HG03457 (cell line): ENCODE results near the gene ZNF407.

Experiments used
- ATAC-seq: cut with Tn5 transposase; IDR thresholded peaks from one replicate; pipeline ENCODE4 v1.9.1; 2021; ENCODE audit warnings: moderate number of reproducible peaks; ENCODE audit not compliant: unreplicated experiment

ZNF407 gene

DNA sequence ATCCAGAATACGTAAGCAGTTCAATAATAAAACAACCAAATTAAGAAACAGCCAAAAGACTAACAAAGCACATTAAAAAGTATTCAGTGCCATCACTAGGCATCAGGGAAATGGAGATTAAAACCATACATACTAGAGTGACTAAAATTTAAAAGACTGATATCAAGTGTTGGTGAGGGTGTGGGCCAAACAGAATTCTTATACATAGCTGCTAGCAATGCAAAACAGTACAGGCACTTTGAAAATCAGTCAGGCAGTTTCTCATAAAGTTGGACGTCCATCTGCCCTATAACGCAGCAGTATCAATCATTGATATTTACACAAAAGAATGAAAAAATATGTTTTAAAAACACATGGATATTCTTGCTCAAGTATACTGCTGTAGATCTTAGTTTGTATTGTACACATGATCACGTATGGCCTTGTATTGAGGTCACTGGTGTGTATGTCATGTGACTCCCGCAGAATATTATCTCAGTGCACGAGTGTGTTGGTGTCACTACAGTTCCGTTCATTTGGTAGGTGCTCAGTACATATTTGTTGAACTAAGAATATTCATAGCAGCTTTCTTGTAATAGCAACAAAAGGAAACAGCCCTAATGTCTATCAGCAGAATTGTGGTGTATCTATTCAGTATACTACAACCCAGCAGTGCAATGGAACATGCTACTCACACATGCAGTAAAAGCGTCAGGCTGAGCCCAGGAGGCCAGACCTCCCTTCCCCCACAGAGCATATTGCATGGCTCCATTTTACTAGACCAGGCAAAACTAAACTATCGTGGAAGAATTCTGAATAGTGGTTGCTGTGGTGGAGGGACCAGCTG, 28.6 kb downstream of the ZNF407 start:
- no peak for ATAC-seq

- no peak for ATAC-seq
Observed at GRCh38 chr18:74630804-74631203, 33.1 kb downstream of the ZNF407 start.

DNA sequence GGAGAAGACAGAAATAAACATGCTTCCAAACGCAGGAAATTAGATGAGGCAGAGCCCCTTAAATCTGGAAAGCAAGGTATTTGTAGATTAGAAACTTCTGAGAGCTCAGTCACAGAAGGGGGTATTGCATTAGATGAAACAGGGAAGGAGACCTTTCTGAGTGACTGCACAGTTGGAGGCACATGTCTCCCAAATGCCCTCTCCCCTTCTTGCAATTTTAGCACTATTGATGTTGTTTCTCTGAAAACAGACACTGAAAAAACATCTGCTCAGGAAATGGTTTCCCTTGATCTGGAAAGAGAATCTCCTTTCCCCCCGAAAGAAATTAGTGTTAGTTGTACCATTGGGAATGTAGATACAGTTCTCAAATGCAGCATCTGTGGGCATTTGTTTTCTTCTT, 33.5 kb downstream of the ZNF407 start:
- no peak for ATAC-seq

GRCh38 chr18:74631623-74632350, 34.1 kb downstream of the ZNF407 start:
- no peak for ATAC-seq

DNA sequence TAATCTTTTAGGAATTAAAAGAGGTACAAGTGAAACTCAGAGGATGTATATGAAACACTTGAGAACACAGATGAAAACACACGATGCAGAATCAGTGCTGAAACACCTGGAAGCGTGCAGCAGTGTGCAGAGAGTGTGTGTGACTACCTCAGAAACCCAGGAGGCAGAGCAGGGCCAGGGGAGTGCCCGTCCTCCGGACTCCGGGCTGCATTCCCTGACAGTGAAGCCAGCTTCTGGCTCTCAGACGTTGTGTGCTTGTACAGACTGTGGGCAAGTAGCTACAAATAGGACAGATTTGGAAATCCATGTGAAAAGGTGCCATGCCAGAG, 34.6 kb downstream of the ZNF407 start:
- no peak for ATAC-seq

DNA sequence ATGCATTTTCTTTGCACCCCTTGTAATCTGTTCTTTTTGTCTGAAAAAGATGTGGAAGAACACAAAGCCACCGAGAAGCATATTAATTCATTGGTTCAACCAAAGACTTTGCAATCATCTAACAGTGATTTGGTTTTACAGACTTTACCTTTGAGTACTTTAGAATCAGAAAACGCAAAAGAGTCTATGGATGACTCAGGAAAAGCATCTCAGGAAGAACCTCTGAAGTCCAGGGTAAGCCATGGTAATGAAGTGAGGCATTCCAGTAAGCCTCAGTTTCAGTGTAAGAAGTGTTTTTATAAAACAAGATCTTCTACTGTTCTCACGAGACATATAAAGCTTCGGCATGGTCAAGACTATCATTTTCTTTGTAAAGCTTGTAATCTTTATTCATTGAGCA, 35.2 kb downstream of the ZNF407 start:
- ATAC-seq: no peak

GRCh38 chr18:74633652-74634352, 36.1 kb downstream of the ZNF407 start:
- no peak for ATAC-seq

DNA sequence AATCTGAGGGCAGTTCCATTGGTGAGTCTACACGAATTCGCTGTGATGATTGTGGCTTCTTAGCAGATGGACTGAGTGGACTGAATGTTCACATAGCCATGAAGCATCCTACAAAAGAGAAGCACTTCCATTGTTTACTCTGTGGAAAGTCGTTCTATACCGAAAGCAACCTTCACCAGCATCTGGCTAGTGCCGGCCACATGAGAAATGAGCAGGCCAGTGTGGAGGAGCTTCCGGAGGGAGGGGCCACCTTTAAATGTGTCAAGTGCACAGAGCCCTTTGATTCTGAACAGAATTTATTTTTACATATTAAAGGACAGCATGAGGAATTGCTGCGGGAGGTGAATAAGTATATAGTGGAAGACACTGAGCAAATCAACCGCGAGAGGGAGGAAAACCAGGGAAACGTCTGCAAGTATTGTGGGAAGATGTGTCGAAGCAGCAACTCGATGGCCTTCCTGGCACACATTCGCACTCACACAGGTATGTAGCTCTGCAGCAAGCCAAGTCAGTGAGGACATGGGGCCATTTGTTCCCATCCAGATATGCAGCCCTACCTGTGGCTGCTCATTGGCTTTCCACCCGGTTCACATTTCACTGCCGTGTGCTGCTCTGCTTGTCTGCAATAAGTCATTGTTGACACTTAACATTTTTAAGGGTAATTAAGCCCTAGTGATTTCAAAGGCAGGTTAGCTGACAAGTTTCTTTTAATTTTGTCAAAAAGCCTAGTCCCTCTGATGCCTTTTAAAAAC, 37.7 kb downstream of the ZNF407 start:
- no peak for ATAC-seq

- ATAC-seq: no peak
Observed at GRCh38 chr18:74637070-74637469, 39.4 kb downstream of the ZNF407 start.

DNA sequence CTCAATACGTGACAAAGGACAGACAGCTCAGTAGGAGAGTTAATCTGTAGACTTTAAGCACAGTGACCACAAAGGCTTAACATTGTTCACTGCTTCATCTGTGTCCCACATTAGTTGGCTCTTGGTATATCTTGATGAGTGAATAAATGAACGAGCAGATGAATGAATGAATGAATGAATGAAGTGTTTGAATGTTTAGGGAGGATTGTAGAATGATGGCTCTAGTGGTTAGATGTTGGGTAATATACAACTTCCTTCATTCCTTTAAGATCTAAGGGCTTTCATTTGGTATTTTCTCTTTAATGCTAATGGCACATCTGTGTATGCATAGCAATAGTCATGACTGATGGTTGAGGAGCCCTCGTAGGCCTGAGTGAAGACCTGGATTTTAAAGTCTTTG, 40.5 kb downstream of the ZNF407 start:
- ATAC-seq: no peak

- ATAC-seq: no peak
Observed at GRCh38 chr18:74644713-74645112, 47.0 kb downstream of the ZNF407 start.

DNA sequence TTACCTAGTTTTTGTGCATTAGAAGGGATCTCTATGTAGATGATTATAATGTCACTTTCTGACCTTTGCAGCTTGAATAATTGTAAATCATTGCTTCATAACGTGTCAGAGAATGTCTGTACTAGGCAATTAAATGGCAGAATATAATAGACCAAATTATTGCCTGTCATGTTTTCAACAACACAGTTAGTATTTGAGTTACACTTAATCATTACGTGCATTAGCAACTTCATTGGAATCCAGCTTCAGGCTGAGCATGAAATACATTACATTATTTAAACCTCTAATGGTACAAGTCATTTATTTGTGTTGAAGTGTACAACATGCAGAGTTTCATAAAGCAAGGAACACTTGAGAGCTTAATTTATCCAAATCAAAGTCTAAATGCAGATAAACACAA, 48.0 kb downstream of the ZNF407 start:
- no peak for ATAC-seq

GRCh38 chr18:74651327-74652128, 53.9 kb downstream of the ZNF407 start:
- no peak for ATAC-seq

DNA sequence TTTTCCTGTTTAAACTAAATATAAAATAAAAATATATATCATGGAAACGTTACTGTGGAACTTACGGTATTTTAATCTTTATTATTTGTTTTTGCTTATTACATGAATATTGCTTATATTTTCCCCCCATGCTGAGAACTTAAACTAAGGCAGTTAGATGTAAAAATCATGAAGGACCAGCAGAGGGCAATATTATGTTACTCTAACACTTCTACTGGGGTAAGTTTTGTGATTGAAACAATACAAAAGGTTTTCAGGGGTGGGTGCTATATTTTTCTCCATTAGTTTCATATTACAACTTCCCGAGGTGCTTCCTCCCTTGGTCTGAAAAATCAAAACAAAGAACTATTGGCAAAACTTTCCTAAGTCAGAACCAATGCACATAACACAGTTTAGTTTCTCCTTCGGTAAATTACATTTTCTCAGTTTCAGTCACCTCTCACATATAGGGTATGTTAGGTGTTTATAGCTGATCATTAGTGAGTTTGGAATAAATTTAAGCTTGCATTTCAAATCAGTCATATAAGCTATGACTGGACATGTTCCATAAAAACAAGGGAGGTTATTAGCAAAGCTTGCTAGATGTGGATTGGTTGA, 54.8 kb downstream of the ZNF407 start:
- no peak for ATAC-seq

- ATAC-seq: no peak
Observed at GRCh38 chr18:74654638-74655037, 57.0 kb downstream of the ZNF407 start.

DNA sequence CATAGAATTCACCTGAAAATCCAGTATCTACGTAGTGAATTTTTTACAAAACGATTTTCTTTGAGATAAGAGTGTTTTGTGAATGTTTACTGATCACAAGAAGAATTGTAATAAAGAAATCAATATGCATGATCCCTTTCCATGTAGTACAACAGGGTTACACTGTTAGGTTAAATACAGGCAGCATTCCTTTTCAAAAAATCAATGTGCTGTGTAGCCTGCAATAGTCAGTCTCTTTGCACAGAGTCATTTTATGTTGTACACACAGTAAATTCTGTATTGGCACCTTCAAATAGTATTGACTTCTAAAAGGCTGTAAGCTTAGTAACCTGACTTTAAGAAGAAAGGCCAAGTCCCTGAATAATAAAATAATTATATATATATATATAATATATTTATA, 63.3 kb downstream of the ZNF407 start:
- no peak for ATAC-seq

DNA sequence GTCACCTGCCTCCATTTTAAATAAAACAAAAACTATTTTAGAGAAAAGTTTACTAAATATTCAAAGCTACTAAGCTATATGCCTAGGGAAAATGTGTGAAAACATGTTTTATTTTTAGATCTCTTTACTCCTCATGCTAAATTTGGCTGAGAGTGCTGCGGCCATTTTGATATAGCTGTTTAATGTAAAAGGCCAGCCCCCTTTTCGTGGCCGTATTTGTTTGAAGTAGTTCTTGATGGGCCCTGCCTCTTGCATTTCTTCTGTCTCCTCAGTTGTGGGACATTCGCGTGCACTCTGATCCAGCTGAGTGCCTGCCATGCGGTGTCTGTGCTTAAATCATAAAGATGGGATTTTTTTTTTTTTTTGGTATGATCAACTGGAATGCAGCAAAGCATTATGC, 64.0 kb downstream of the ZNF407 start:
- ATAC-seq: no peak

DNA sequence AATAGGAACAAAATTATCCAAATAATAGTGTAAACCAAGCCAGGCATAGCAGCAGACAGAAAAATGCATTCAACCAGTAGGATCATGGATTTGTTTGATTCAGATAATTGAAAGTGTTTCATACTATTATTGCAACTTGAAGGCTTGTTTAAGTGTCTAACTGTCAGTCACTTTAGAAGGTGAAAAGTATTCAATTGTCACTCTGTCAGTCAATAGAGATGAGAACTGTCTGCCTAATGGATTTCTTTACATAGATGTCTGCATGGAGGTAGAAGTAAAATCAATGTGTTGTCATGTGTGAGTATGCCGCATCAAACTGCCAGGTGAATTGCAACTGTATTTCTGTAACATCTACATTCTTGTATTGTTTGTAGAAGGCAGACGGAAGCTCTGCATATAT, 65.0 kb downstream of the ZNF407 start:
- ATAC-seq: no peak

DNA sequence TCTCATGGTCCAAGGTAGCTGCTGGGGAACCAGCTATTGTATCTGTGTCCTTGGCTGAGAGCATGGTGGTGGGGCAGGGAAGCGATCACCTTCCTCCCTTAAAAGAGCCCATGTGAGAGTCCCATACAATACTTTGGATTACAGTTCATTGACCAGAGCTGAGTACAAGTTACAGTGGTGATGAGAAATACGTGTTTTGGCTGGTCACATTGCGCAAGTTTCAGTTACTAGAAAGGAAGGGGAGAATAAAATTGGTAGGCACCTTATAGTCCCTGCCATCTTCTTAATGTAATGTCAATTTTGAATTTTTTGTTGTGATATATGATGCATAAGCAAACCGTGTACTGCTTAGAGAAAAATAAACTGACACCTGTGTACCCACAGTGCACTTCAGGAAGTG, 67.7 kb downstream of the ZNF407 start:
- no peak for ATAC-seq

- ATAC-seq: no peak
Observed at GRCh38 chr18:74665905-74666304, 68.2 kb downstream of the ZNF407 start.
